Suppressor macrophage treated with lipopolysaccharide for 1 hour (primary cell): ENCODE measurements around the gene PPP4R3A.

Experiments used
- DNase-seq, 3 donors: peaks; one replicate each; pipeline ENCODE4 v3.0.0-alpha.2; 2020 to 2022

PPP4R3A gene

DNA sequence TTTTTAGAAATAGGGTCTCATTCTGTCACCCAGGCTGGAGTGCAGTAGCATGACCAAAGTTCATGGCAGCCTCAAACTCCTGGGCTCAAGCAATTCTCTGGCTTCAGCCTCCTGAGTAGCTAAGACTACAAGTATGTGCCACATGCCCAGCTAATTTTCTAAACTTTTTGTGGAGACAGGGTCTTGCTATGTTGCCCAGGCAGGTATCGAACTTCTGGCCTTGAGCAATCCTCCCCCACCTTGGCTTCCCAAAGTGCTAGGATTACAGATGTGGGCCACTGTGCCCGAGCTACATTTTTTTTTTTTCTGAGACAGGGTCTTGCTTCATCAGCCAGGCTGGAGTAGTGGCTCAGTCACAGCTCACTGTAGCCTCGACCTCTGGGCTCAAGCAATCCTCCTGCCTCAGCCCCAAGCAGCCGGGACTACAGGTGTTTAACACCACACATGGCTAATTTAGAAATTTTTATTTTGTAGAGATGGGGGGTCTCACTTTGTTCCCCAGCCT lies 7.1 kb downstream of the PPP4R3A start:
- no peak for DNase-seq

DNA sequence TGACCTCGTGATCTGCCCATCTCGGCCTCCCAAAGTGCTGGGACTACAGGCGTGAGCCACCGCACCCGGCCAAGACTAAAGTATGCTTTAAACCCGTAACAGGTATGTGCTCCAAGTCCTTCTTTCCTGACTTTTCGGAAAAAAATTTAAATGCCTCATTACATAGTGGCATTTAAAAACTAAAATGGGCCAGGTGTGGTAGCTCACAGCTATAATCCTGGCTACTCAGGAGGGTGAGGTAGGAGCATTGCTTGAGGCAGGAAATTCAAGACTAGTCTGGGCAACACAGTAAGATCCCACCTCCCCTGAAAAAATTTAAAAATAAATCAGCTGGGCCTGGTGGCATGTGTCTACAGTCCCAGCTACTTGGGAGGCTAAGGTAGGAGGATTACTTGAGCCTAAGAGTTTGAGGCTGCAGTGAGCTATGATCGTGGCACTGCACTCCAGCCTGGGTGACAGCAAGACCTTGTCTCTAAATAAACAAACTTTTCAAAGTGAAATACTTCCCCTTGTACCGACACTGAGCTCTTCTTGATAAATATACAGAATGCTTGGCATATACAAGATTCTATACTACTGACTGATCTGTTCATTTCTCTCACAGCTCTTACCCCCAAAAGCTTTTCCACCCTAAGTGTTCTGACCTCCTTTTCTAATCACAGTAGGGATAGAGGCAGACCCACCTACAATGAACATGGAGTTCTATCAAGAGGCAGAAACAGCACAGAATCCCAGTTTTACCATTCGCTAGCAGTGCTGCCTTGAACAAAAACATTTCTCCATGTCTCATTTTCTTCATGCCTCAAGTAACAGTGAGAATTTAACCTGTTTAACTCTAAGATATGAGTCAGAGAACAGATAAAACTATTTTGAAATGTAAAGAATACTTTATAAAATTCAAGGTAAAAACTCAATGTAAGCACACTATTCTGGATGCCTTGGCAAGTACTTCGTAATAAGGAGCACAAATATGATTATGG lies 7.9 kb downstream of the PPP4R3A start:
- DNase-seq, result no peak

DNA sequence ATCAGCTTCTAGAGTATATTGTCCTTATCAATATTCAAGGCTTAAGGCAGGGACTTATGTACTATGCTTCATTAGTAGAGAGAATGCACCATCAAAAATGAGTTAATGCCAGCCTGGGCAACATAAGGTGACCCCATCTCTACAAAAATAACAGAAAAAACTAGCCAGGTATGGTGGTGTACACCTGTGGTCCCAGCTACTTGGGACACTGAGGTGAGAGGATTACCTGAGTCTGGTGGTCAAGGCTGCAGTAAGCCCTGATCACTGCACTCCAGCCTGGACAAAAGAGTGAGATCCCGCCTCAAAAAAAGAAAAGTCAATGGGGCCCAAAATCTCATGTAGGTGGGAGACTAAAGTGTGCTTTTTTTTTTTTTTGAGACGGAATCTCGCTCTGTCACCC lies 8.8 kb downstream of the PPP4R3A start:
- DNase-seq, result no peak

DNA sequence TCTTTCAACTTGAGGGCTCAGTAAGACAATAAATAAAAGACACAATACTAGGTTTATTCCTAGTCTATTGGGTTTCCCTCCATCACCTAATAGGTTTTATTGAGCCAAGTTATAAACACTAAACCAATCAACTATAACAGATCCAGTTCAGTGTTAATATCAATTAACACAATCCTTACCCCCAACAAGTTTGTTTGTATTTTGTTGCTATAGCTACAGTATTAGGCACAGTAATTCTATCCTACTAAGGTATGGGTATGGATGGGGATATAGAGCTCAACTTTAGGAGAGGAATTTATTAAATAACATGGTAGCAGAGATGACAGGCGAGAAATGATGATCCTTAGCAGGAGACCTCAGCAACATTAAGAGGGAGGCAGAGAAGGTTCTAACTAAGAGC lies 13.3 kb downstream of the PPP4R3A start:
- no peak for DNase-seq

DNA sequence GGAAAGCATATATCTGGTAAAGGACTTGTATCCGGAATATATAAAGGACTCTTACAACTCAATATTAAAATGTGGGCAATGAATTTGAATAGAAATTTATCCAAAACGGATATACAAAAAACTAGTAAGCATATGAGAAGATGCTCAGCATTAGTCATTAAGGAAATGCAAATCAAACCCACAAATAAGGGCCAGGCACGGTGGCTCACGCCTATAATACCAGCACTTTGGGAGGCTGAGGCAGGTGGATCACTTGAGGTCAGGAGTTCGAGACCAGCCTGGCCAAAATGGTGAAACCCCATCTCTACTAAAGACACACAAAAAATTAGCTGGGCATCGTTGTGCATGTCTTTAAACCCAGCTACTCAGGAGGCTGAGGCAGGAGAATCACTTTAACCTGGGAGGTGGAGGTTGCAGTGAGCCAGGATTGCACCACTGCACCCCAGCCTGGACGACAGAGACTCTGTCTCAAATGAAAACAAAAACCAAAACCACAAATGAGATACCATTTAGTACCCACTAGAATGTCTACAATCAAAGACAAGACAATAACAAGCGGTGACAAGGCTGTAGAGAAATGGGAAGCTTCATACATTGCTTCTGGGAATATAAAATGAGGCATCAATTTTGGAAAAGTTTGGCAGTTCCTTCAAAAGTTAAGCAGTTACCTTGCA lies 15.6 kb downstream of the PPP4R3A start:
- peak; percentile 18 to 58 (median 33) for DNase-seq

DNA sequence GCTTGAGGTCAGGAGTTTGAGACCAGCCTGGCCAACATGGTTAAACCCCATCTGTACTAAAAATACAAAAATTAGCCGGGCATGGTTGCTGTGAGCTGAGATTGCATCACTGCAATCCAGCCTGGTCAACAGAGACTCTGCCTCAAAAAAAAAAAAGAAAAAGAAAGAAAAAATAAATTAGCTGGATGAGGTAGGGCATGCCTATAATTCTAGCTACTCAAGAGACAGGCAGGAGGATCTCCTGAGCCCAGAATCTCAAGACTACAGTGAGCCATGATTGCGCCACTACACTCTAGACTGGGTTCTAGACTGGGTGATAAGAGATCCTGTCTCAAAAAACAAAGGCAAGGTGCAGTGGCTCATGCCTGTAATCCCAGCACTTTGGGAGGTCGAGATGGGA lies 16.9 kb downstream of the PPP4R3A start:
- DNase-seq, result no peak

DNA sequence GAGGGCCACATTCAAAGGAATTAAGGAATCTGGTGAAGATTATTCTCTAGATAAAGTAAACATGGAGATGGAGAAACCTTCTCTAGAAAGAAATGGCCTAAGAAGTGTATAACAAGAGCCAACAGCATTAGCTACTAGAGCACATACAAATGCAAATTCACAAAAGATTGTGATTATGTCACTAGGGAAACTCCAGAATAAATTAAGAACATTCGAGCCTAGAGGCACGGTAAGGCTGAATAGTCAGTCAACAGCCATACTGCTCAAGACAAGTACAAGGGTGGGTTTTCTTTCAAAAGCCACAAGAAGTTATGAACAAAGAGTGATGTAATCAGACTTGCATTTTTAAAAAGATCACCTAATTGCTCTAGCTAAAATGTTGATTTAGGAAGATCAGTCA lies 25.4 kb downstream of the PPP4R3A start:
- DNase-seq, result peak; percentile 12 to 40 (median 38)

DNA sequence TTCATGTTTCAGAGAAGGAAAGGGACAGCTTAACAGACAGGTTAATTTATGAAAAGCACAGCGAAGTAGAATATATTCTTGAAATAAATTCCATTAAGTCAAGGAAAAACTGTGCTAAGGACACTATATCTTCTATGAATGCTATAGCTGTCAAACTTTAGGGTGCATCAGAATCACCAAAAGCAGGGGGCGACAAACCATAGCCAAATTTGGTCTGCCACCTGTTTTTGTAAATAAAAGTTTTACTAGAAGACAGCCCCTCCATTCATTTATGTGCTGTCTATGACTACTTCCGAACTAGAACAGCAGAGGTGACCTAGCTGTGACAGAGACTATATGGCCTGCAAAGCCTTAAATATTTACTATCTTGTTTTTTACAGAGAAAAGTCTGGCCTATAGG lies 25.9 kb downstream of the PPP4R3A start:
- DNase-seq, result no peak

DNA sequence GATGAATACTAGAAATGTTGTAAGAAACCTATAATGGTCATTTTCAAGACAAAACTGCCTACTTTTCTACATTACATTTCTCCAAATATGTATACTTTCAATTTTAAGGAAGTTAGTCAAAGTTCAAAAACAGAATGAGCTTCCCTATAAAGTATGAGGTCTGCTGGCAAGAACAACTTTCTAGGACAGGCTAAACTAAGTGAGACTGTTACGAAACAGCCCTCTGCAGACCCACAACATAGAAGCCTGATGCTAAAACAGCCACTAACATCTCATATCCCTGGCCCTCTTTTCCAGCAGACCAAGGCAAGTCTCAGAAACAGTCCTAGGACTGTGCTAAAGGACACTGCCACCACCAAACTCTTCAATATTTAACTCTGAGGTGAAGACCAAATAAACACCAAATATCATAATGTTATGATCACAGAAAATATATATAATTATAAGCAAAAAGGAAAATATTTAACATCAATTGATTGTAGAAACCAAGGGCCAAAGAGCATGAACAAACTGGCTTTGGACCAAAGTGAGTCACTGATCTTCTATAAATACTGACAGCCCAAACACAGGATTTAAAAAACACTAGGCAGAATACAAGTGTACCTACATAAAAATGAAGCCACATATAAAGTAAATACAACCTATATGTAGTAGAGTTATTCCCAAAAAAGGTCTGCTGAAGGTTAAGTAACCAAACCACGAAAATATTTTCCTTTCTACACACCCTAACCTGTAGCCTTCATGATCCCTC lies 27.7 kb downstream of the PPP4R3A start:
- peak; percentile 17 to 47 (median 38) for DNase-seq

DNA sequence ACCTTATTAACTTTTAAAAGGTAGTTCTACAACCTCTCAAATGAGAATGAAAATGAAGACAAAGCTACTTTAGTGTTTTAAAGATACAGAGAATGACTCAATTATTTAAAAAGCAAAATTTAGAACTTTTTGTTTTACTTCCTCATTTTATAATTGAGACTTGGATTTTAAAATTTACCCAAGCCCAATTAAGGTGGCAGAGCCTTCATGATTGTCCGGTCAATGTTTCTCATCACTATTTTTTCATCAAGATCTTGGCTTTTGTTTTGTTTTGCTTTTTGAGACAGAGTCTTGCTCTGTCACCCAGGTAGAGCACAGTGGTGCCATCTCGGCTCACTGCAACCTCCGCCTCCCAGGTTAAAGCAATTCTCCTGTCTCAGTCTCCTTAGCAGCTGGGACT lies 32.7 kb downstream of the PPP4R3A start:
- peak in 1 of 3 donors; percentile 24 for DNase-seq

DNA sequence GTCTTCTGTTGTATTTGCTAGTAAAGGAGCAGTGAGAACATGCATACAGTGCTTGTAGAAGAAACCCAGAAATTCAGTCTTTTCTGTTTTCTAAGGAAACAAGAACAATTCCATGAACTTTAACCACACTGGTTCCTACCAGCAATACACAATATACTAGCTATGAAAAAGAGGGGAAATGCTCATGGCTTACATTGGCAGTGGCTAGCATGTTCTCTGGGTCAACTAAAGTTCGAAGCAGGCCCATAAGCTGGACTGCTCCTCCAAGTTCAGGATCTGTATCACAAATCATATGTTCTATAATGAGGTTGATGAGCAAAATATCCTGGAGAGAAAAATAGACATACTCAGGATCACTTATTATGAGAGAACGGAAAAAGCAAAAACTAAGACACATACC lies 37.1 kb downstream of the PPP4R3A start:
- no peak for DNase-seq

DNA sequence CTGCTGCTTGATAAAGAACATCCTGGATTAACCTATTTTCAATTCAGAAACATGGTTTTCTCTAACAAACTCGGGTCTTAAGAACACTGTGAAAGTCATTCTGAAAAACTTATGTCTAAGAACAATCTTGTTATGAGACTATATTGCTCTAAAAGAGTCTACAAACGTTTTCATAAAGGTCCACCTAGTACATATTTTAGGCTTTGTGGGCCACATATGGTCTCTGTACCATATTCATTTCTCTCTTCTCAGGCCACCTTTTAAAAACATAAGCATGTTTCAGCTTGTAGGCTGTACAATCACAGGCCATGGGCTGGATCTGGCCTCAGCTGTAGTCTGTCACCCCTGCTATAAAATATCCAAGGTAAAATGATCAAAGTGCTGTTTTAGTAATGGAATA lies 39.9 kb downstream of the PPP4R3A start:
- no peak for DNase-seq

DNA sequence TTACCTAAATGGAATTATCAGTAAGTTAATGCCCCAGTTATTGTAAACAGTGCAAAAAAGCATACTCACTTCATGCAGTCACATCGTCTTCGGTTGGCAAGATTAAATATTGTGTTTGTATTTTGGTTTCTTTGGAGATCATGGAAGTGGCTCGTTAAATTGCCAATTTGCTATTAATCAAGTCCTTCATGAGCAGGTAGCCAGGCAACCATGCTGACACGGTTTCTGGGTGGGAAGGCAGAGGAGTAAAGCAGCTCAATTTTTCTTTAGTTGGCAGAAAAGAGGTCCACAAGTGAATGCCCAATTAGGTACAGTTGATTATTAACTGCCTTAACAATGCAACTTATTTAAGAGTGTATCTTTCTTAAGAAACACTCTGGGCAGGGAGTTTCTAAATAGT lies 43.9 kb downstream of the PPP4R3A start:
- DNase-seq, result no peak

DNA sequence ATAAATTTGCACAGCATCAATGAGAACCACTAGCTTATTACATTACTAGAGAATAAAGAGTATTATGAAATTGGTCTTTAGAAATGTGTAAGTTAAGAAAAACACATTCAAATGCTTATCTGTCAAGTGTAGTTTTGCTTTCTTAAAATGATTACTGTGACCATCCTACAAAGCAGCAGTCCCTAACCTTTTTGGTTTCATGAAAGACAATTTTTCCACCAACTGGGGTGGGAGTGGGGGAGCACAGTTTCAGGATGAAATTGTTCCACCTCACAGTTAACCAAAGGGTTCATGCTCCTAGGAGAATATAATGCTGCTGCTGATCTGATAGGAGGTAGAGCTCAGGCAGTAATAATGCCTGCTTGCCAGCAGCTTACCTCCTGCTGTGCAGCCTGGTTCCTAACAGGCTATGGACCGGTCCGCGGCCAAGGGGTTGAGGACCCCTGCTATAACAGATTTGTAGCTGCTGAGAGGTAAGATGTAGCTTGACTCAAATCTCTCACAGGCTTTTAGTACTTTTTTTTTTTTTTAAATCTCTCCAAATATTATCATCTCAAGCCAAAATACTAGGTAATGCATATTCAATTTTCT lies 45.4 kb downstream of the PPP4R3A start:
- no peak for DNase-seq

DNA sequence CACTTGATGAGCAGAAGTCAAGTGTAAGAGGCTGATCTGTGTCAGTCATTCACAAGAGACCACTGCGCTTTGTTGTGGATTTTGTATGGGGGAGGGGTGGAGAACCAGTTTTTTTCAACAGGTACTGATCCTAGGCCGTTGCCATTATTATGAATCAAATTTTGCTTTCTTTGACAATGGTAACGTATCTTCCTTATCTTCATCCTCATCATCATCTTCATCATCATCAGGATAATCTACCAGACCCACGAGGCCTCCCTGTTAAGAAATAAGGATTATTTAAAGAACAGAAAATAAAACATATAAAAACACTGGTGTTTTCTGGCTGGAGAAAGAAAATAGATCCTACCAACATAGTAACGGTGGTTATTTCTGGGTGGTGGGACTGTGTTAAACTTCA lies 51.5 kb downstream of the PPP4R3A start:
- DNase-seq, result no peak

DNA sequence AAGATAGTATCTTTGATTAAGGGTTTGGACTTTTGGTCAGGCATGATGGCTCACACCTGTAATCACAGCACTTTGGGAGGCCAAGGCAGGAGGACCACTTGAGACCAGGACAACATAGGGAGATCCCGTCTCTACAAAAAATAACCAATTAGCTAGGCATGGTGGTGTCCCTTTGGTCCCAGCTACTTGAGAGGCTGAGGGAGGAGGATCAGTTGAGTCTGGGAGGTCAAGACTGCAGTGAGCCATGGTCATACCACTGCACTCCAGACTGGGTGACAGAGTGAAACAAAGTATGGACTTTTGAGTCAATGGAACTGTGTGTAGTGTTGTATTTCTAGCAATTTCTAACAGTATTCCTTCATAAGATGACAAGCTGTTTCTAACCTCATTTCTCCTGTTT lies 53.8 kb downstream of the PPP4R3A start:
- DNase-seq, result no peak

DNA sequence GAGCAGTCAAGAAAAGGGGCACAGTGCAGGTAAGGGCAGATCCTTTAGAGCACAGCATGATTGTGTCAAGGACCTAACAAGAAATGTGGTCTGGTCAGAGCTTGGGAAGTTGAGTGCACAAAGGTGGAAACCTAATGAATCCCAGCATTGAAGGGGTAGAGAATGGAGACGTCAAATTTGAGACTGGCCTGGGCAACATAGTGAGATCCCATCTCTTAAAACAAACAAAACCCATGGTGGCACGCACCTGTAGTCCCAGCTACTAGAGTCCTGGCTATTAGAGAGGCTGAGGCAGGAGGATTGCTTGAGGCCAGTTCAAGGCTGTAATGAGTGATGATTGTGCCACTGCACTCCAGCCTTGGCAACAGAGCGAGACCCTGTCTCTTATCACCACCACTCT lies 55.5 kb downstream of the PPP4R3A start:
- DNase-seq, result no peak

DNA sequence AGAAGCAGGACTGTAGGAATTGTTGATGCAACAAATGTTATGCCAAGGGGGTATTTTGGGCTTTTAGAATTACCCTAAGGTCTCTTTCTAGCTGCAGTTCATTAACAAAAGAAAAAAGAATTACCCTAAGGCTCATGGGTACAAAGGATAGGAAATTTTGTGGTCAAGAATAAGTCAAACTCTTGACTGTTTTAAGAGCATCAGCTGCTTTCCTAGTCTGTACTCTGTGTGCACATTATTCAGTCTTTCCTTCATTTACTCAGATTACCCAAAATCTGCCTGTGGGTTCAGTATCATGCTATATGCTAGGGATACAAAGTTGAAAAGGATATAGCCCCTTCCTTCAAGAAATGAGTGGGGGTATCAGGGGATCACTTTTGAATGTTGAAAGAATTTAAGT lies 56.0 kb downstream of the PPP4R3A start:
- DNase-seq, result no peak

DNA sequence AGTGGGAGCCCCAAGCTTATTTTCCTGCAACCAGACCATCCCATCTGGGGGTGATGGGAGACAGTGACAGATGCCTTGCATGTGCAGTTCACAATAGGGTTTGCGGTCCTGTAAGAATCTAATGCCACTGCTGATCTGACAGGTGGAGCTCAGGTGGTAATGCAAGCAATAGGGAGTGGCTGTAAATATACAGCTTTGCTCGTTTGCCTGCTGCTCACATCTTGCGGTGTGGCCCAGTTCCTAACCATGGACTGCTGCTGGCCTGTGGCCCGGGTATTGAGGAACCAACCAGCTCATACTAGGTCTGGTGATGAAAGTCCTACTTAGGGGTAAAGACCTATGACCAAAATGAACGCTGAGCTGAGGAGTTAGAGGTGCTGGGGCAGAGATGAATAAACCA lies 56.4 kb downstream of the PPP4R3A start:
- DNase-seq, result no peak

DNA sequence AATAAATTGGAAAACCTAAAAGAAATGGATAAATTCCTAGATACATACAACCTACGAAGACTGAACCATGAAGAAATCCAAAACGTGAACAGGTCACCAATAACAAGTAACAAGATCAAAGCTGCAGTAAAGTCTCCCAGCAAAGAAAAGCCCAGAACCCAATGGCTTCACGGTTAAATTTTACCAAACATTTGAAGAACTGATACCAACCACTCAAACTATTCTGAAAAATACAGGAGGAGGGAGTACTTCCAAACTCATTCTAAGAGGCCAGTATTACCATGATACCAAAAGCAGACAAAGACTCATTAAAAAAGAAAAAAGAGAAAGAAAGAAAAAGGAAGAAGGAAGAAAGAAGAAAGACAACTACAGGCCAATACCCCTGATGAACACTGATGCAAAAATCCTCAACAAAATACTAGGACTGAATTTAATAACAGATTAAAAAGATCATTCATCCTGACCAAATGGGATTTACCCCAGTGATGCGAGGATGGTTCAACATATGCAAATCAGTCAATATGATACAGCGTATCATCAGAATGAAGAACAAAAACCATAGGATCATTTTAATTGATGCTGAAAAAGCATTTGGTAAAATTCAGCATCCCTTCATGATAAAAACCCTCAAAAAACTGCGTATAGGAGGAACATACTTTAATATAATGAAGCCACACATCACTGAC lies 65.6 kb downstream of the PPP4R3A start:
- DNase-seq, result no peak

DNA sequence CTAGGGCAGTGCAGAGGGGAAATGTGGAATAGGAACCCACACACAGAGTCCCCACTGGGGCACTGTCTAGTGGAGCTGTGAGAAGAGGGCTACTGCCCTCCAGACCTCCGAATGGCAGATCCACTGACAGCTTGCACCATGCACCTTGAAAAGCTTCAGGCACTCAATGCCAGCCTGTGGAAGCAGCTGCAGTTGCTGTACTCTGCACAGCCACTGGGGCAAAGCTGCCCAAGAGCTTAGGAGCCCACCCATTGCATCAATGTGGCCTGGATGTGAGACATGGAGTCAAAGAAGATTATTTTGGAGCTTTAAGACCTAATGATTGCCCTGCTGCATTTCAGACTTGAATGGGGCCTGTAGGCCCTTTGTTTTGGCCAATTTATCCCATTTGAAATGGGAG lies 70.8 kb downstream of the PPP4R3A start:
- no peak for DNase-seq

DNA sequence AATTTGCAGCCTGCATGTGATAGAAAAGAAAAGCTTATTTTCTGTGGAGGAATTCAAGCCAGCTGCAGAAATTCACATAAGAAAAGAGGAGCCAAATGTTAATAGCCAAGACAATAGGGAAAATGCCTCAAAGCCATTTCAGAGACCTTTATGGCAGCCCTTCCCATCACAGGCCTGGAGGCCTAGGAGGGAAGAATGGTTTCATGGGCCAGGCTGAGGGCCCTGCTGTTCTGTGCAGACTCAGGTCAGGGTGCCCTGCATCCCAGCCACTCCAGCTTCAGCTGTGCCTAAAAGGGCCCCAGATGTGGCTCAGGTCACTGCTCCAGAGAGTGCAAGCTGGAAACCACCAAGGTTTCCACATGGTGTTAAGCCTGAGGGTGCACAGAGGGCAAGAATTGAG lies 71.3 kb downstream of the PPP4R3A start:
- DNase-seq, result no peak
